ENCODE measurements around the gene LUC7L3. TPM values are rescaled to one million over a fixed set of nuclear protein-coding genes. Genes with fewer than 3 reads are reported as not detected.

Gene LUC7L3
- total and polyA plus RNA-seq, 2 of the 13 experiments (the other 11 are each of a cell fraction or from before 2014, with no cell fraction given), result 108 to 120 TPM

DNA sequence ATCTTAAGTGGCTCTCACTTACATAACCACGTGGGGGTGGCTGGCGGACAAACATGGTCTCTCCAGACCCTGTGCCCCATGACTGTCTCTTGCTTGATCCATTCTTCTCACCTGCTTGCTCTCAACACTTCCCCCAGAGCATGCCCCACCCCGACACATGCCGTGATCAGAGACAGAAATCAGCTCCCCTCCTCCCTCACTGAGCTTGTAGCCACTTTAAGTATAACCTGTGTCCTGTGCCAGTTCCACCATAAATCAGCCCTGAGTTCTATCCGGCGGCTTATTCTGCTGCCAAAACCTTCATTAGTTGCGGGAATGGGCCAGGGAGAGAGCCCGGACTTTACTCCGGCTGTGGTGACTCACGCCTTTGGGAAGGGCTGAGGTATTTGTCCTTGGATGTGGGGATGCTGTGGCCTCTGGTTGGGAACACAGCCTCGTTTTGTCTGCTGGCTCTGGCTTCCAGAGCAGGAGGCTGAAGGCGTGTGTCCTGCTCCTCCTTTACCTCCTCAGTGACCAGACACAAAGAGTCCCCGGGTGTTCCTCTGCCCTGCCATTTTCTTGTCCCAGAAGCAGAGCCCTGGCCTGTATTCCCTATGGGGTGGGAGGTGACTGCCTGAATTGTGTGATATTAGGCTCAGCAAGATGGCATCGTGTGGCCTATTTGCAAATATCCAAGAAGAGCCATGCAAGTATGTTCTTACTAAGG lies 32.8 kb upstream of the LUC7L3 start (continued):
- no peak for TF ChIP-seq ZNF44 (CRISPR knock-in tag; IDR thresholded peaks at IDR 0.05)
- no peak for TF ChIP-seq RELA (CRISPR knock-in tag; IDR thresholded peaks at IDR 0.05)
- no peak; the same call in 1 of the 2 replicates for TF ChIP-seq ZNF777 (CRISPR knock-in tag; IDR thresholded peaks at IDR 0.05)
- TF ChIP-seq NFE2L1 (CRISPR knock-in tag; IDR thresholded peaks at IDR 0.05; ENCODE audit: borderline replicate concordance), result no peak
- TF ChIP-seq, protein P1, sequence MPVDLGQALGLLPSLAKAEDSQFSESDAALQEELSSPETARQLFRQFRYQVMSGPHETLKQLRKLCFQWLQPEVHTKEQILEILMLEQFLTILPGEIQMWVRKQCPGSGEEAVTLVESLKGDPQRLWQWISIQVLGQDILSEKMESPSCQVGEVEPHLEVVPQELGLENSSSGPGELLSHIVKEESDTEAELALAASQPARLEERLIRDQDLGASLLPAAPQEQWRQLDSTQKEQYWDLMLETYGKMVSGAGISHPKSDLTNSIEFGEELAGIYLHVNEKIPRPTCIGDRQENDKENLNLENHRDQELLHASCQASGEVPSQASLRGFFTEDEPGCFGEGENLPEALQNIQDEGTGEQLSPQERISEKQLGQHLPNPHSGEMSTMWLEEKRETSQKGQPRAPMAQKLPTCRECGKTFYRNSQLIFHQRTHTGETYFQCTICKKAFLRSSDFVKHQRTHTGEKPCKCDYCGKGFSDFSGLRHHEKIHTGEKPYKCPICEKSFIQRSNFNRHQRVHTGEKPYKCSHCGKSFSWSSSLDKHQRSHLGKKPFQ (CRISPR knock-in tag; IDR thresholded peaks at IDR 0.05; ENCODE audit: insufficient replicate concordance), result peak; percentile 44
- peak; percentile 6; the same call in 1 of the 2 replicates for TF ChIP-seq RAD21 (CRISPR knock-in tag; IDR thresholded peaks at IDR 0.05)
- TF ChIP-seq ELF1 (CRISPR knock-in tag; IDR thresholded peaks at IDR 0.05), result no peak
- no peak for TF ChIP-seq ZNF775 (CRISPR knock-in tag; IDR thresholded peaks at IDR 0.05; ENCODE audit: borderline replicate concordance)
- TF ChIP-seq HIVEP1 (CRISPR knock-in tag; IDR thresholded peaks at IDR 0.05), result peak; percentile 36; the same call in 1 of the 2 replicates
- TF ChIP-seq, protein P2, sequence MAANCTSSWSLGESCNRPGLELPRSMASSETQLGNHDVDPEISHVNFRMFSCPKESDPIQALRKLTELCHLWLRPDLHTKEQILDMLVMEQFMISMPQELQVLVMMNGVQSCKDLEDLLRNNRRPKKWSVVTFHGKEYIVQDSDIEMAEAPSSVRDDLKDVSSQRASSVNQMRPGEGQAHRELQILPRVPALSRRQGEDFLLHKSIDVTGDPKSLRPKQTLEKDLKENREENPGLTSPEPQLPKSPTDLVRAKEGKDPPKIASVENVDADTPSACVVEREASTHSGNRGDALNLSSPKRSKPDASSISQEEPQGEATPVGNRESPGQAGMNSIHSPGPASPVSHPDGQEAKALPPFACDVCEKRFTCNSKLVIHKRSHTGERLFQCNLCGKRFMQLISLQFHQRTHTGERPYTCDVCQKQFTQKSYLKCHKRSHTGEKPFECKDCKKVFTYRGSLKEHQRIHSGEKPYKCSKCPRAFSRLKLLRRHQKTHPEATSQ (CRISPR knock-in tag; IDR thresholded peaks at IDR 0.05; ENCODE audit: borderline replicate concordance), result peak; percentile 91
- no peak for TF ChIP-seq PCBP2 (optimal IDR thresholded peaks at IDR 0.05; ENCODE audit: low read depth, low read length, poor library complexity, severe bottlenecking)
- peak; percentile 16 for TF ChIP-seq STAG1 (CRISPR knock-in tag; IDR thresholded peaks at IDR 0.05)
- peak; percentile 79; the same call in 1 of the 2 replicates for TF ChIP-seq NCOR1 (IDR thresholded peaks at IDR 0.05; ENCODE audit: borderline replicate concordance, low read length)
- no peak for TF ChIP-seq ZNF678 (CRISPR knock-in tag; IDR thresholded peaks at IDR 0.05)
- peak; percentile 82 for TF ChIP-seq NFIC (IDR thresholded peaks at IDR 0.05; ENCODE audit: low read length)
- TF ChIP-seq, protein P3, sequence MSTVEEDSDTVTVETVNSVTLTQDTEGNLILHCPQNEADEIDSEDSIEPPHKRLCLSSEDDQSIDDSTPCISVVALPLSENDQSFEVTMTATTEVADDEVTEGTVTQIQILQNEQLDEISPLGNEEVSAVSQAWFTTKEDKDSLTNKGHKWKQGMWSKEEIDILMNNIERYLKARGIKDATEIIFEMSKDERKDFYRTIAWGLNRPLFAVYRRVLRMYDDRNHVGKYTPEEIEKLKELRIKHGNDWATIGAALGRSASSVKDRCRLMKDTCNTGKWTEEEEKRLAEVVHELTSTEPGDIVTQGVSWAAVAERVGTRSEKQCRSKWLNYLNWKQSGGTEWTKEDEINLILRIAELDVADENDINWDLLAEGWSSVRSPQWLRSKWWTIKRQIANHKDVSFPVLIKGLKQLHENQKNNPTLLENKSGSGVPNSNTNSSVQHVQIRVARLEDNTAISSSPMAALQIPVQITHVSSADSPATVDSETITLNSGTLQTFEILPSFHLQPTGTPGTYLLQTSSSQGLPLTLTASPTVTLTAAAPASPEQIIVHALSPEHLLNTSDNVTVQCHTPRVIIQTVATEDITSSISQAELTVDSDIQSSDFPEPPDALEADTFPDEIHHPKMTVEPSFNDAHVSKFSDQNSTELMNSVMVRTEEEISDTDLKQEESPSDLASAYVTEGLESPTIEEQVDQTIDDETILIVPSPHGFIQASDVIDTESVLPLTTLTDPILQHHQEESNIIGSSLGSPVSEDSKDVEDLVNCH (CRISPR knock-in tag; IDR thresholded peaks at IDR 0.05), result no peak
- peak; percentile 83 for TF ChIP-seq SKI (IDR thresholded peaks at IDR 0.05; ENCODE audit: partially characterized antibody)
- TF ChIP-seq, protein P4, sequence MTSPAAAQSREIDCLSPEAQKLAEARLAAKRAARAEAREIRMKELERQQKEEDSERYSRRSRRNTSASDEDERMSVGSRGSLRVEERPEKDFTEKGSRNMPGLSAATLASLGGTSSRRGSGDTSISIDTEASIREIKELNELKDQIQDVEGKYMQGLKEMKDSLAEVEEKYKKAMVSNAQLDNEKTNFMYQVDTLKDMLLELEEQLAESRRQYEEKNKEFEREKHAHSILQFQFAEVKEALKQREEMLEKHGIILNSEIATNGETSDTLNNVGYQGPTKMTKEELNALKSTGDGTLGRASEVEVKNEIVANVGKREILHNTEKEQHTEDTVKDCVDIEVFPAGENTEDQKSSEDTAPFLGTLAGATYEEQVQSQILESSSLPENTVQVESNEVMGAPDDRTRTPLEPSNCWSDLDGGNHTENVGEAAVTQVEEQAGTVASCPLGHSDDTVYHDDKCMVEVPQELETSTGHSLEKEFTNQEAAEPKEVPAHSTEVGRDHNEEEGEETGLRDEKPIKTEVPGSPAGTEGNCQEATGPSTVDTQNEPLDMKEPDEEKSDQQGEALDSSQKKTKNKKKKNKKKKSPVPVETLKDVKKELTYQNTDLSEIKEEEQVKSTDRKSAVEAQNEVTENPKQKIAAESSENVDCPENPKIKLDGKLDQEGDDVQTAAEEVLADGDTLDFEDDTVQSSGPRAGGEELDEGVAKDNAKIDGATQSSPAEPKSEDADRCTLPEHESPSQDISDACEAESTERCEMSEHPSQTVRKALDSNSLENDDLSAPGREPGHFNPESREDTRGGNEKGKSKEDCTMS (CRISPR knock-in tag; conservative IDR thresholded peaks at IDR 0.05), result 0 out of 2 replicates have a peak, but pooled peaks have one; percentile 41
- TF ChIP-seq NFYB (CRISPR knock-in tag; IDR thresholded peaks at IDR 0.05), result peak; percentile 30; the same call in 1 of the 2 replicates
- TF ChIP-seq HMGA1 (CRISPR knock-in tag; conservative IDR thresholded peaks at IDR 0.05), result no peak
